ENCODE data around the gene SLC27A5. TPM values are rescaled to one million over a fixed set of nuclear protein-coding genes. Genes with fewer than 3 reads are reported as not detected.

Gene SLC27A5
- total RNA-seq, 1 donor = 3.0 TPM

- DNase-seq (ENCODE audit: low read depth) = peak; percentile 98
- H3K4me3 ChIP-seq (ENCODE audit: low read depth, low read length) = peak within 1 kb of the TSS; percentile 88
- TF ChIP-seq CTCF (IDR thresholded peaks at IDR 0.05; ENCODE audit: insufficient read depth, low read depth, low read length) = no peak
Measured at GRCh38 chr19:58554494-58555368, 42.9 kb upstream of the SLC27A5 start, which contains the start of gene CHMP2A. CHMP2A (minus strand) TSS chr19:58555105; CDS start chr19:58554212, 893 bp downstream.

DNA sequence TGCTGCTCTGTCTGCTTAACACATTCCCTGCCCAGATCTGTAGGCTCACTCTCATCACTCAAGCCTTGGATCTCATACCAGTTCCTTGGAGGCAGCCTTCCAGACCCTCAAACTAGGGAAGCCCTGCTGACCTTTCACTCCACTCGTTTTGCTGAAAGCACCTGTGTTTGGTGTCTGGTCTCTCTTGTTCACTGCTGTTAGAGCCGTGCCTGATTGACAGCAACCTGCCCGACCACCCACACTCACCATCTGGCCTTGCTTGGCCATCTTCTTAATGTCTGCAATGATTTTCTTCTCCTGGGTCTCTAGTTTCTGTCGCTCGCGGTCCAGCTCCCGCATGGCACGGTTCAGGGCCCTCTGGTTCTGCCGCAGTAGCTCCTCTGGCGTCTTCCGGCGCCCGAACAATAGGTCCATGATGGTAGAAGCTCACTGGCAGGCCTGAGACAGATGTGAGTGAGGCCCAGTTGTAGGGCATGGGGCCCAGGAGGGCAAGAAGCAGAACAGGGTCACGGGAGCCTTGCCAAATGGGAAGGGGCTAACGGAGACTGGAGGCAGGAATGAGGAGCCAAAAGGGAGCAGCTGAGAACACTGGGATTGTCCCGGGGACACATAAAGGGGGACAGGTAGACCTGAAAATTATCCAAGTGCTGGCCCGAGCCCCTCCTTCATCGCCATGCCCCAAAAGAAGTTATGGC is 42.2 kb upstream of the SLC27A5 start:
- no peak for DNase-seq (ENCODE audit: low read depth)
- TF ChIP-seq CTCF (IDR thresholded peaks at IDR 0.05; ENCODE audit: insufficient read depth, low read depth, low read length) = no peak
- peak overlapping the region; percentile 88 for H3K4me3 ChIP-seq (ENCODE audit: low read depth, low read length)

DNA sequence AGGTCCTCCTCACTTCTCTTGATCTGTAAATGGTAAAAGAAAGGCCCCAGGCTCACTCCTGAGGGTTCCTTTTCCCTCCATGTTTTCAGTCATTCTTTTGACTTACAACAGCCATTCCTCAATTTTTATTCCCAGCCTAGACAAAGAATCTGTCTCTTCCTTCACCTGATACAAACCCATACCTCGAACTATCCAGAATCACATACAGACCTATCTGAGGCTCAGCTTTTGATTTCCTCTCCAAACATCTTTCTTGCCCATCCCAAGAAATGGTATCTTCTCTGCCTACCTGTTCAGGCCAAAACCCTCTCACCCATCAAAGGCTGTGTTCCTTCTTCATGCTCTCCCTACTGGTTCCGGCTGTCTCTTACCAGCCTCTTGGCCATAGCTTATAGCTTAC is 40.9 kb upstream of the SLC27A5 start:
- H3K4me3 ChIP-seq (ENCODE audit: low read depth, low read length) = no peak overlapping the region
- no peak for DNase-seq (ENCODE audit: low read depth)
- TF ChIP-seq CTCF (IDR thresholded peaks at IDR 0.05; ENCODE audit: insufficient read depth, low read depth, low read length) = no peak

DNA sequence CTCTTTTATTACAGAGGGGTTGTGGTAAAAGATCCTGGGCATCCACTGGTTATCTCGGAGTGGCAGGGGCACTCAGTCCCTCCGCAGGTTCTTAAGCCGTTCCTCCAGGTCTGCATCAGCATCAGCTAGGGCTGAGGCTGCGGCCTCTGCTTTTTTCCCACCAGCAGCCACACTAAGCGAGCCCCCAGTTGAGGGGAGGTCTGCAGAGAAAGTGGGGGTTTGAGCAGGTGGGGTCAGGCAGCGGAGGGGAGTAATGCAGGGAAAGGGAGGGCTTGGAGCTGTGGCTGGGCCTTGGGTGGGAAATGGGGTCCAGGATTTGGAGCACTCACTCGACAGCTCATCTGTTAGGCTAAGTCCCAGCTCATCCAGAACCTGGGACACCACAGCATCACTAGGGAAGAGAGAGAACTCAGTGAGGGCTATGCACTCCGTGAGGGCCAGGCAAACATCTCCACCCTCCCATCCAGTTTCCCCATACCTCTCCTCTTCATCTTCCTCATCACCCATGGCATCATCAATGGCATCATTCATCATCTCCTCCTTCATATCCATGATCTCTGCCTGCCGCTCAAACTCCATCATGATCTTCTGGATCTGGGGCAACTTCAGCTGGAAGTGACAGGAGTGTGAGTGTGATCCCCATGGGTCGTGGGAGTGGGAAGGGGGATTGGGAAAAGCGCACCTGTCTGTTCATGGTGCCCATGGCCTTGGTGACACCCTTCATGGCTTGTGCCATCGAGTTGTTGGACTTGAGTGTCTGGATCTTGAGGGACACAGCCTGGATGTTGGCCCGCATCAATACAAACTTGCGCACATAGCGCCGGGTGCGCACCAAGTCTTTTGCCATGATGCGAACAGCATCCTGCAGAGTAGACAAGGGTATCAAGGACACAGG is 40.0 kb upstream of the SLC27A5 start:
- no peak overlapping the region for H3K4me3 ChIP-seq (ENCODE audit: low read depth, low read length)
- DNase-seq (ENCODE audit: low read depth) = no peak
- no peak for TF ChIP-seq CTCF (IDR thresholded peaks at IDR 0.05; ENCODE audit: insufficient read depth, low read depth, low read length)

- no peak overlapping the region for H3K4me3 ChIP-seq (ENCODE audit: low read depth, low read length)
- no peak for TF ChIP-seq CTCF (IDR thresholded peaks at IDR 0.05; ENCODE audit: insufficient read depth, low read depth, low read length)
- no peak for DNase-seq (ENCODE audit: low read depth)
Measured at GRCh38 chr19:58551123-58551497, 39.3 kb upstream of the SLC27A5 start.

- no peak for TF ChIP-seq CTCF (IDR thresholded peaks at IDR 0.05; ENCODE audit: insufficient read depth, low read depth, low read length)
- no peak overlapping the region for H3K4me3 ChIP-seq (ENCODE audit: low read depth, low read length)
- DNase-seq (ENCODE audit: low read depth) = no peak
Measured at GRCh38 chr19:58550362-58551122, 38.8 kb upstream of the SLC27A5 start.

Data from fibroblast of villous mesenchyme (primary cell).